GM23248 (cell line): Measurements from ENCODE around the gene CD96. TPM values are rescaled to one million over a fixed set of nuclear protein-coding genes. Genes with fewer than 3 reads are reported as not detected.
"Not testable (repeated sequence)": the region's sequence is repeated elsewhere in the genome, so short reads cannot be mapped to it uniquely, and the experiment has no call there.

Experiments
- DNase-seq: peaks from one replicate; pipeline ENCODE4 v3.0.0-alpha.2; 2015
- H2AFZ ChIP-seq: fragments of 200-600 bp; sonication (generic); 2 replicates; pipeline ENCODE4 v1.6.1; 2016; ENCODE audit warnings: antibody characterized with exemption
- H3F3A ChIP-seq: fragments of 200-600 bp; sonication (generic); 2 replicates; pipeline ENCODE4 v1.6.1; 2016; ENCODE audit warnings: mild to moderate bottlenecking, antibody characterized with exemption, mixed run types; ENCODE audit not compliant: insufficient read depth
- H3K27ac ChIP-seq: fragments of 200-600 bp; sonication (generic); 2 replicates; pipeline ENCODE4 v1.5.1; 2016; ENCODE audit warnings: mild to moderate bottlenecking
- H3K27me3 ChIP-seq: fragments of 200-600 bp; sonication (generic); replicated peaks from 2 replicates; pipeline ENCODE4 v1.6.1; 2016; ENCODE audit warnings: mild to moderate bottlenecking; ENCODE audit not compliant: insufficient read depth
- H3K36me3 ChIP-seq: fragments of 200-600 bp; sonication (generic); 2 replicates; pipeline ENCODE4 v1.6.1; 2016; ENCODE audit warnings: low read depth, mild to moderate bottlenecking
- H3K4me1 ChIP-seq: fragments of 200-600 bp; sonication (generic); 2 replicates; pipeline ENCODE4 v1.6.1; 2016; ENCODE audit warnings: mild to moderate bottlenecking; ENCODE audit not compliant: insufficient read depth
- H3K4me2 ChIP-seq: fragments of 200-600 bp; sonication (generic); one replicate; pipeline ENCODE4 v1.6.1; 2016; ENCODE audit warnings: mild to moderate bottlenecking; ENCODE audit not compliant: unreplicated experiment
- H3K4me3 ChIP-seq: fragments of 200-600 bp; sonication (generic); 2 replicates; pipeline ENCODE4 v1.5.1; 2016; ENCODE audit warnings: mild to moderate bottlenecking
- H3K79me2 ChIP-seq: fragments of 200-600 bp; sonication (generic); 2 replicates; pipeline ENCODE4 v1.6.1; 2016; ENCODE audit warnings: mild to moderate bottlenecking; ENCODE audit not compliant: insufficient read depth
- H3K9ac ChIP-seq: fragments of 200-600 bp; sonication (generic); 2 replicates; pipeline ENCODE4 v1.6.1; 2016; ENCODE audit warnings: mild to moderate bottlenecking
- H3K9me2 ChIP-seq: fragments of 200-600 bp; sonication (generic); 2 replicates; pipeline ENCODE4 v1.6.1; 2016; ENCODE audit warnings: mixed run types, mild to moderate bottlenecking, moderate library complexity; ENCODE audit not compliant: insufficient read depth
- H3K9me3 ChIP-seq: fragments of 200-600 bp; sonication (generic); one replicate; pipeline ENCODE4 v1.6.1; 2017; ENCODE audit warnings: low read depth
- H4K20me1 ChIP-seq: fragments of 200-600 bp; sonication (generic); 2 replicates; pipeline ENCODE4 v1.6.0; 2016; ENCODE audit not compliant: insufficient read depth
- EZH2 ChIP-seq: fragments of 200-600 bp; sonication (generic); IDR thresholded peaks from 2 replicates; pipeline ENCODE4 v1.6.1; 2018; ENCODE audit warnings: antibody characterized with exemption, mild to moderate bottlenecking; ENCODE audit not compliant: insufficient read depth, poor library complexity, severe bottlenecking
- EZH2phosphoT487 ChIP-seq: fragments of 200-600 bp; sonication (generic); IDR thresholded peaks from 2 replicates; pipeline ENCODE4 v1.6.1; 2018; ENCODE audit warnings: antibody characterized with exemption, moderate library complexity, mild to moderate bottlenecking, low read depth; ENCODE audit not compliant: insufficient read depth
- WGBS, 2 experiments: methylation state at CpG; one replicate each; pipeline ENCODE4 v1.1.6; 2015 to 2017; ENCODE audit warnings: low lambda C conversion rate in 2 of 2, low coverage in 1 of 2; ENCODE audit errors: missing lambda C conversion rate in 2 of 2; 5-methylcytosine and 5-hydroxymethylcytosine counted together
- in situ Hi-C: fragments of 300-500 bp; cut with MboI; formaldehyde crosslinking; loops from 2 replicates; pipeline ENCODE4 v1.15.0; 2020
- polyA plus RNA-seq: library from polyadenylated mRNA; unstranded; fragments of >200 nt; fragmentation: Nextera tagmentation; extraction: Ambion mirVana; gene quantifications from 2 replicates; pipeline ENCODE4 v1.2.1, GENCODE V29; 2016
- total RNA-seq: library from RNA; depleted of rRNA; stranded (reverse); fragments of >200 nt; shearing (Covaris generic); gene quantifications from 2 replicates; pipeline ENCODE4 v1.2.3, GENCODE V29; 2014

The CD96 gene
- total and polyA plus RNA-seq, 2 experiments from 2014 or later, result not detected

DNA sequence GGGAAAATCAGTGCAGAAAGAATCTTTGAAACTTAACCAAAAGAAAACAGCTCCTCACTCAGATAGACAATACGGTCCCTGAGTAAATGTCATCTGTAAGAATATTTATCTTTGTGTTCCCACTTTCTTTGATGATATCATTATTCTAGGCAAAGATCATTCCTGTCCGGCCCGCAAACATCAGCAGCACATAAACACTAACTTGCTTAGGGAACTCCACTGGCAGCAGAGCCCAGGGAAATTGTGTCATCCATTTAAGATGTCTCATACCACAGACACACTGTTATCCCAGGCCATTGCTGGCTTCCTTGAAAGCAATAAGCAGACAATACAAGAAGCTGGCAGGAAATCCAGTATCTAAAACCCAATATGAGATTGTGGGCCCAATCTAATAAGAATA lies 20.1 kb upstream of the CD96 start:
- Histone ChIP-seq H3F3A (peaks cover 13% of the 10 kb centered on the region; the same call in 1 of the 2 replicates), H3K9ac (no peak overlapping the region), H3K27ac (no peak overlapping the region), H3K79me2 (no peaks in the 10 kb centered on the region), H2AFZ (no peak overlapping the region), H3K4me3 (no peak overlapping the region), H3K27me3 (peaks cover 26% of the 10 kb centered on the region; the same call in 1 of the 2 replicates), H3K4me1 (no peaks in the 10 kb centered on the region), H4K20me1 (no peaks in the 10 kb centered on the region), H3K36me3 (no peaks in the 10 kb centered on the region), H3K4me2 (peak overlapping the region; percentile 25), H3K9me3 (no peaks in the 10 kb centered on the region), H3K9me2 (no peaks in the 10 kb centered on the region)
- no peak for TF ChIP-seq EZH2
- TF ChIP-seq EZH2phosphoT487, result peak; percentile 88
- in situ Hi-C loops, result no loop called here
- WGBS, 2 experiments, result 0 to 8% methylated on average over 3 of the region's 3 CpGs
- peak; percentile 83 for DNase-seq

DNA sequence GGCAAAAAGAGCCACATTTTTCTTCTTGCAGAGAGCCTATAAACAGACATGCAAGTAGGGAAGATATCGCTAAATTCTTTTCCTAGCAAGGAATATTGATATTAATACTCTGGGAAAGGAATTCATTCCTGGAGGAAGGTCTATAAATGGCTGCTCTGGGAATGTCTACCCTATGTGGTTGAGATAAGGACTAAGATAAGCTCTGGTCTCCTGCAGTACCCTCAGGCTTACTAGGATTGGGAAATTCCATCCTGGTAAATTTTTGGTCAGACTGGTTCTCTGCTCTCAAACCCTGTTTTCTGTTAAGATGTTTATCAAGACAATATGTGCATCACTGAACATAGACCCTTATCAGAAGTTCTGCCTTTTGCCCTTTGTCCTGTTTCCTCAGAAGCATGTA lies 17.5 kb upstream of the CD96 start:
- H3K27ac ChIP-seq, H3K79me2 ChIP-seq, H3K4me2 ChIP-seq, H3K4me3 ChIP-seq, DNase-seq, H3K36me3 ChIP-seq, in situ Hi-C loops, H3K9me3 ChIP-seq, H3K9ac ChIP-seq, H3K9me2 ChIP-seq, H4K20me1 ChIP-seq, H2AFZ ChIP-seq, H3K4me1 ChIP-seq: not testable (repeated sequence)
- Histone ChIP-seq H3K27me3 (peaks cover 25% of the 10 kb centered on the region; the same call in 1 of the 2 replicates), H3F3A (peaks cover 13% of the 10 kb centered on the region; the same call in 1 of the 2 replicates)
- 56 to 65% methylated on average over 1 of the region's 1 CpG for WGBS, 2 experiments

DNA sequence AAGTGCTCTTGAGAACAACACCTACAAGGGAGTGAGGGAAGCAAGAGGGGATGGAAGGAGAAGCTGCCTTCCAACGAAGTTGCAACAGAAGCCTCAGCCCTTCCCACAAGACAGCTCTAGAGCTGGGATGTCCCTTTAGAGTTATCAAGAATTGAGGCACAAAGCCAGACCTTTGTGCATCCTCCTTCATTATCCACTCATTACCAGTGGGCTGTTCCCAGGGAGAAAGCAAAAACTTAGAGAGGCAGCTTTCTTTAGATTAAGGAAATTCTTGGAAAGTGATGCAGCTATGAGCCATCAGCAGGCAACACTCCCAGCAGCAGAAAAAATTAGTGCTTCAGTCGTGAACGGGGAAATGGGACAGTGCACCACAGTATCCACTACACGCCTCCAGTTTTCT lies 10.6 kb upstream of the CD96 start:
- H3K79me2 ChIP-seq, result no peaks in the 10 kb centered on the region
- peaks cover 26% of the 10 kb centered on the region for H3K4me1 ChIP-seq
- peak; percentile 77 for DNase-seq
- H3K9me3 ChIP-seq, result no peaks in the 10 kb centered on the region
- no peak overlapping the region for H3K27ac ChIP-seq
- peaks cover 4% of the 10 kb centered on the region; the same call in 1 of the 2 replicates for H3K27me3 ChIP-seq
- TF ChIP-seq EZH2 (no peak), EZH2phosphoT487 (no peak)
- no peaks in the 10 kb centered on the region for H3K9me2 ChIP-seq
- no peak overlapping the region for H3K4me2 ChIP-seq
- no peaks in the 10 kb centered on the region for H4K20me1 ChIP-seq
- WGBS, 2 experiments, result 15% methylated on average over 4 of the region's 4 CpGs
- no peak overlapping the region for H2AFZ ChIP-seq
- H3K4me3 ChIP-seq, result no peak overlapping the region
- in situ Hi-C loops, result loop anchor here (25.0 kb wide), 1 partner anchor 444 kb away; no protein-coding TSS in a partner anchor
- peaks cover 24% of the 10 kb centered on the region for H3F3A ChIP-seq
- no peaks in the 10 kb centered on the region for H3K36me3 ChIP-seq
- H3K9ac ChIP-seq, result no peak overlapping the region

DNA sequence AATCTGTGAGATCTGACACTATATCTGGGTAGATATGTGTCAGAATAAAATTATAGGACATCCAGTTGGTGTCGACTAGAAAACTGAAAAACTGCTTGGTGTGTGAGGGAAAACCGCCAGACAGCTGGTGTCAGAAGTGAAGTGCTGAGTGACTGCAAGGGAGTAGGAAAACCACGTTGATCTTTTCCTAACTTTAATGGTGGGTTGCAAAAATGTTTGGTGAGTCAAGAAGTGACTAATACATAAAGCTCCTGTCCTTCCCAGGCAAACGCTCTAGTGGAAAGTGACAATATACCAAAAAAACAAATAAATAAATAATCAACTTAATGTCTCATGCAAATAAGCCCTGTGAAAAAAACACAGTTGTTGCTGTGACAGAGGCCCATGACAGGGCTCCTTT lies 7.3 kb upstream of the CD96 start:
- no peaks in the 10 kb centered on the region for H3K27me3 ChIP-seq
- no peak overlapping the region for H3K9ac ChIP-seq
- in situ Hi-C loops, result loop anchor here (25.0 kb wide), 1 partner anchor 447 kb away; no protein-coding TSS in a partner anchor
- TF ChIP-seq EZH2phosphoT487 (no peak), EZH2 (no peak)
- no peaks in the 10 kb centered on the region for H3K79me2 ChIP-seq
- H2AFZ ChIP-seq, result no peak overlapping the region
- peaks cover 24% of the 10 kb centered on the region for H3F3A ChIP-seq
- no peak overlapping the region for H3K27ac ChIP-seq
- 3 to 9% methylated on average over 4 of the region's 4 CpGs for WGBS, 2 experiments
- no peaks in the 10 kb centered on the region for H3K9me2 ChIP-seq
- H3K4me1 ChIP-seq, result peaks cover 46% of the 10 kb centered on the region
- no peaks in the 10 kb centered on the region for H3K9me3 ChIP-seq
- no peak overlapping the region for H3K4me2 ChIP-seq
- H3K36me3 ChIP-seq, result no peaks in the 10 kb centered on the region
- peak; percentile 78 for DNase-seq
- H4K20me1 ChIP-seq, result no peaks in the 10 kb centered on the region
- H3K4me3 ChIP-seq, result no peak overlapping the region

DNA sequence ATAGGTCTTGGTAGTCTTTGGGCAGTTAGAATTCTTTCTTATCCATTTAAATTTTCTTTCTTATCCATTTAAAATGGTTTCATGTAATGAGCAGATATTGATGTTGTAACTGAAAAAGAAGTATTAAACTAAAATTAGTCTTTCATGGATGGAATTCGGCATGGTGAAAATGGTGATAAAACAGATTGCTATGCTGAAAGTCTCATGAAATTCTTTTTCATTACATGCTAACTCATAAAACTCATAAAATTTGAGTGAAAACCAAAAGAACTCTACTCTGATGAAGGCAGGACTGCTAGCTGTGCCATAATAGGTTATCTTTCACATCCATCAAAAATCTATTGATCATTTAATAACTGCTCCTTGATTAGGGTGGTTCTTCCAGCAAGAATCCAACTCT lies 3.9 kb upstream of the CD96 start:
- H3K79me2 ChIP-seq, result no peaks in the 10 kb centered on the region
- in situ Hi-C loops, result loop anchor here (25.0 kb wide), 1 partner anchor 451 kb away; no protein-coding TSS in a partner anchor
- no peaks in the 10 kb centered on the region for H3K27me3 ChIP-seq
- 43 to 54% methylated on average over 1 of the region's 1 CpG for WGBS, 2 experiments
- TF ChIP-seq EZH2 (no peak), EZH2phosphoT487 (no peak)
- H3K4me1 ChIP-seq, result peaks cover 41% of the 10 kb centered on the region
- H4K20me1 ChIP-seq, result no peaks in the 10 kb centered on the region
- H3K9me3 ChIP-seq, result no peaks in the 10 kb centered on the region
- no peaks in the 10 kb centered on the region for H3K9me2 ChIP-seq
- H3K4me2 ChIP-seq, result peak overlapping the region; percentile 60
- peak; percentile 13 for DNase-seq
- no peak overlapping the region for H3K4me3 ChIP-seq
- no peak overlapping the region for H3K9ac ChIP-seq
- no peak overlapping the region for H3K27ac ChIP-seq
- no peak overlapping the region; the same call in 1 of the 2 replicates for H2AFZ ChIP-seq
- no peaks in the 10 kb centered on the region for H3K36me3 ChIP-seq
- peaks cover 4% of the 10 kb centered on the region for H3F3A ChIP-seq
